WTC11 (cell line): ENCODE data around the gene SCML1. TPM values are rescaled to one million over a fixed set of nuclear protein-coding genes. Genes with fewer than 3 reads are reported as not detected.

Experiments used
- ATAC-seq: fragments of 200-7000 bp; cut with Tn5 transposase; 2 replicates; pipeline ENCODE4 v1.10.0; 2021; ENCODE audit warnings: mild to moderate bottlenecking, moderate library complexity
- CTCF ChIA-PET: fragments of 300-600 bp; sonication (Branson Sonifier 250); formaldehyde crosslinking; loops from one replicate; lab custom pipeline; 2021; ENCODE audit warnings: antibody characterized with exemption; lab: Charles Lee
- POLR2A ChIA-PET: fragments of 350-600 bp; sonication (Branson Sonifier 250); formaldehyde crosslinking; loops from one replicate; lab custom pipeline; 2021; ENCODE audit warnings: antibody characterized with exemption; lab: Charles Lee
- DNase-seq: peaks from one replicate; pipeline ENCODE4 v3.0.0; 2021; ENCODE audit warnings: low spot score
- H3K27ac Mint-ChIP-seq: 2 replicates; pipeline ENCODE4 v1.8.0; 2021; ENCODE audit warnings: mixed read lengths
- H3K27me3 Mint-ChIP-seq: 2 replicates; pipeline ENCODE4 v1.8.0; 2021; ENCODE audit warnings: low read depth, mild to moderate bottlenecking, moderate library complexity, mixed read lengths
- H3K36me3 Mint-ChIP-seq: 2 replicates; pipeline ENCODE4 v1.8.0; 2021; ENCODE audit warnings: mixed read lengths
- H3K4me1 Mint-ChIP-seq: 2 replicates; pipeline ENCODE4 v1.8.0; 2022; ENCODE audit warnings: mixed read lengths
- H3K4me3 Mint-ChIP-seq: 2 replicates; pipeline ENCODE4 v1.8.0; 2021; ENCODE audit warnings: mild to moderate bottlenecking, moderate library complexity, mixed read lengths
- H3K9me3 Mint-ChIP-seq: 2 replicates; pipeline ENCODE4 v1.8.0; 2021; ENCODE audit warnings: mixed read lengths
- ESRRA ChIP-seq: sonication (generic); formaldehyde crosslinking; IDR thresholded peaks from 2 replicates; pipeline ENCODE4 v1.8.1; 2022; ENCODE audit warnings: mild to moderate bottlenecking, missing genetic modification reagents, borderline replicate concordance
- JAZF1 ChIP-seq: fragments of 250-450 bp; sonication (Bioruptor Pico); IDR thresholded peaks from 2 replicates; pipeline ENCODE4 v1.9.0; 2021; ENCODE audit warnings: moderate library complexity, mild to moderate bottlenecking, inconsistent platforms
- KAT7 ChIP-seq: sonication (generic); formaldehyde crosslinking; IDR thresholded peaks from 2 replicates; pipeline ENCODE4 v1.8.1; 2023; ENCODE audit warnings: missing genetic modification reagents, mild to moderate bottlenecking, borderline replicate concordance
- NFE2L1 ChIP-seq: sonication (generic); formaldehyde crosslinking; IDR thresholded peaks from 2 replicates; pipeline ENCODE4 v1.8.1; 2023; ENCODE audit warnings: missing genetic modification reagents
- NR2C2 ChIP-seq: sonication (generic); formaldehyde crosslinking; IDR thresholded peaks from 2 replicates; pipeline ENCODE4 v1.8.0; 2022; ENCODE audit warnings: mild to moderate bottlenecking, missing genetic modification reagents
- NR3C1 ChIP-seq: sonication (generic); formaldehyde crosslinking; conservative IDR thresholded peaks from 2 replicates; pipeline ENCODE4 v1.8.1; 2023; ENCODE audit warnings: low read depth, mild to moderate bottlenecking, missing genetic modification reagents
- OVOL2 ChIP-seq: fragments of 250-450 bp; sonication (Bioruptor Pico); IDR thresholded peaks from 2 replicates; pipeline ENCODE4 v1.9.0; 2021; ENCODE audit warnings: mild to moderate bottlenecking, borderline replicate concordance
- RORB ChIP-seq: fragments of 250-450 bp; sonication (Bioruptor Pico); IDR thresholded peaks from 2 replicates; pipeline ENCODE4 v1.9.0; 2021; ENCODE audit warnings: mild to moderate bottlenecking
- ZNF219 ChIP-seq: sonication (generic); formaldehyde crosslinking; IDR thresholded peaks from 2 replicates; pipeline ENCODE4 v1.8.0; 2023; ENCODE audit warnings: missing genetic modification reagents, mild to moderate bottlenecking, borderline replicate concordance
- total RNA-seq: library from RNA; stranded (reverse); gene quantifications from 3 replicates; pipeline ENCODE4 v1.2.3, GENCODE V29; 2021
- TF ChIP-seq, protein P1 (sequence below): sonication (generic); formaldehyde crosslinking; IDR thresholded peaks from 2 replicates; pipeline ENCODE4 v1.8.1; 2022; ENCODE audit warnings: mild to moderate bottlenecking, moderate library complexity, missing genetic modification reagents
- TF ChIP-seq, protein P2 (sequence below): fragments of 200-600 bp; IDR thresholded peaks from 2 replicates; pipeline ENCODE4 v1.8.0; 2022; ENCODE audit warnings: antibody characterized with exemption
- TF ChIP-seq, protein P3 (sequence below): sonication (generic); formaldehyde crosslinking; conservative IDR thresholded peaks from 2 replicates; pipeline ENCODE4 v1.8.1; 2023; ENCODE audit warnings: mild to moderate bottlenecking, low read depth, missing genetic modification reagents, moderate library complexity
- TF ChIP-seq, protein P4 (sequence below): fragments of 250-450 bp; sonication (Bioruptor Pico); IDR thresholded peaks from 2 replicates; pipeline ENCODE4 v1.8.0; 2021; ENCODE audit warnings: mild to moderate bottlenecking
- TF ChIP-seq, protein P5 (sequence below): fragments of 250-450 bp; sonication (Bioruptor Pico); IDR thresholded peaks from 2 replicates; pipeline ENCODE4 v1.9.0; 2021; ENCODE audit warnings: mild to moderate bottlenecking, borderline replicate concordance
- TF ChIP-seq, protein P6 (sequence below): sonication (generic); formaldehyde crosslinking; IDR thresholded peaks from 2 replicates; pipeline ENCODE4 v1.8.0; 2022; ENCODE audit warnings: mild to moderate bottlenecking, missing genetic modification reagents

Gene SCML1
- total RNA-seq, 1 experiment from 2014 or later: 2.3 TPM

DNA sequence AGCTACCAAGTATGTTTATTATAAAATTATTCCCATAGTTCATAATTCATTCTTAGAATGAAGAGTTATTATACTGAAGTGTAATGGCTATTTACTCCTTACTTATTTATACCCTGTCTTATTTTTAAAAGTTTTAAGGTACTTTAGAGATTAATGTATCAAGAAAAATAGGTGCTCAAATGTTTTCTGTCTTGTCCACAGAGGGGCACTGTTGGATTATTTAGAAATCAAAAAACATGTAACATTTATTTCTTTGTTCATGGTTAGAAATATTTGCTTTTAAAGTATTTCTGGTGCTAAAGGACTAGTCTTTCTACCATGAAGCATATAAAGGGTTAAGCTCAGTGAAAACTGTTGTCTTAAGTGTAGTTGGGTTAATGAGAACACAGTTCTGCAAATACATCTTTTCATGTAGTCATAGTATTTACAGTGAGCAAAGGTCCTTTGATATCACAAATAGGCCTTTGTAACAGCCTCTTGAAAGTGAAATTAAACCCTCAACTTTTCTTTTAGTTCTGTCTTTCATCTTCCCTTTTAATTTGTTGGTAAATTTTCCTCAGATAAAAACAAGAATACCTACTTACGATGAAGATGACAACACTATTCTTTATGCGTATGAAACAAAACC is 7.7 kb downstream of the SCML1 start:
- CTCF ChIA-PET: no interaction called here
- POLR2A ChIA-PET: no interaction called here
- Mint-ChIP-seq H3K9me3 (no peaks in the 10 kb centered on the region), H3K4me1 (0 out of 2 replicates have a peak, but pooled peaks cover 3% of the 10 kb centered on the region), H3K27me3 (peaks cover 7% of the 10 kb centered on the region), H3K27ac (no peak overlapping the region), H3K36me3 (no peaks in the 10 kb centered on the region), H3K4me3 (no peak overlapping the region)
- no peak for DNase-seq
- ATAC-seq: no peak
- TF ChIP-seq, protein P1, sequence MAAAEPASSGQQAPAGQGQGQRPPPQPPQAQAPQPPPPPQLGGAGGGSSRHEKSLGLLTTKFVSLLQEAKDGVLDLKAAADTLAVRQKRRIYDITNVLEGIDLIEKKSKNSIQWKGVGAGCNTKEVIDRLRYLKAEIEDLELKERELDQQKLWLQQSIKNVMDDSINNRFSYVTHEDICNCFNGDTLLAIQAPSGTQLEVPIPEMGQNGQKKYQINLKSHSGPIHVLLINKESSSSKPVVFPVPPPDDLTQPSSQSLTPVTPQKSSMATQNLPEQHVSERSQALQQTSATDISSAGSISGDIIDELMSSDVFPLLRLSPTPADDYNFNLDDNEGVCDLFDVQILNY (CRISPR knock-in tag): no peak
- TF ChIP-seq JAZF1 (CRISPR knock-in tag): no peak
- TF ChIP-seq OVOL2 (CRISPR knock-in tag): no peak
- TF ChIP-seq, protein P2, sequence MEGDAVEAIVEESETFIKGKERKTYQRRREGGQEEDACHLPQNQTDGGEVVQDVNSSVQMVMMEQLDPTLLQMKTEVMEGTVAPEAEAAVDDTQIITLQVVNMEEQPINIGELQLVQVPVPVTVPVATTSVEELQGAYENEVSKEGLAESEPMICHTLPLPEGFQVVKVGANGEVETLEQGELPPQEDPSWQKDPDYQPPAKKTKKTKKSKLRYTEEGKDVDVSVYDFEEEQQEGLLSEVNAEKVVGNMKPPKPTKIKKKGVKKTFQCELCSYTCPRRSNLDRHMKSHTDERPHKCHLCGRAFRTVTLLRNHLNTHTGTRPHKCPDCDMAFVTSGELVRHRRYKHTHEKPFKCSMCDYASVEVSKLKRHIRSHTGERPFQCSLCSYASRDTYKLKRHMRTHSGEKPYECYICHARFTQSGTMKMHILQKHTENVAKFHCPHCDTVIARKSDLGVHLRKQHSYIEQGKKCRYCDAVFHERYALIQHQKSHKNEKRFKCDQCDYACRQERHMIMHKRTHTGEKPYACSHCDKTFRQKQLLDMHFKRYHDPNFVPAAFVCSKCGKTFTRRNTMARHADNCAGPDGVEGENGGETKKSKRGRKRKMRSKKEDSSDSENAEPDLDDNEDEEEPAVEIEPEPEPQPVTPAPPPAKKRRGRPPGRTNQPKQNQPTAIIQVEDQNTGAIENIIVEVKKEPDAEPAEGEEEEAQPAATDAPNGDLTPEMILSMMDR: no peak
- TF ChIP-seq ZNF219 (CRISPR knock-in tag): no peak
- TF ChIP-seq, protein P3, sequence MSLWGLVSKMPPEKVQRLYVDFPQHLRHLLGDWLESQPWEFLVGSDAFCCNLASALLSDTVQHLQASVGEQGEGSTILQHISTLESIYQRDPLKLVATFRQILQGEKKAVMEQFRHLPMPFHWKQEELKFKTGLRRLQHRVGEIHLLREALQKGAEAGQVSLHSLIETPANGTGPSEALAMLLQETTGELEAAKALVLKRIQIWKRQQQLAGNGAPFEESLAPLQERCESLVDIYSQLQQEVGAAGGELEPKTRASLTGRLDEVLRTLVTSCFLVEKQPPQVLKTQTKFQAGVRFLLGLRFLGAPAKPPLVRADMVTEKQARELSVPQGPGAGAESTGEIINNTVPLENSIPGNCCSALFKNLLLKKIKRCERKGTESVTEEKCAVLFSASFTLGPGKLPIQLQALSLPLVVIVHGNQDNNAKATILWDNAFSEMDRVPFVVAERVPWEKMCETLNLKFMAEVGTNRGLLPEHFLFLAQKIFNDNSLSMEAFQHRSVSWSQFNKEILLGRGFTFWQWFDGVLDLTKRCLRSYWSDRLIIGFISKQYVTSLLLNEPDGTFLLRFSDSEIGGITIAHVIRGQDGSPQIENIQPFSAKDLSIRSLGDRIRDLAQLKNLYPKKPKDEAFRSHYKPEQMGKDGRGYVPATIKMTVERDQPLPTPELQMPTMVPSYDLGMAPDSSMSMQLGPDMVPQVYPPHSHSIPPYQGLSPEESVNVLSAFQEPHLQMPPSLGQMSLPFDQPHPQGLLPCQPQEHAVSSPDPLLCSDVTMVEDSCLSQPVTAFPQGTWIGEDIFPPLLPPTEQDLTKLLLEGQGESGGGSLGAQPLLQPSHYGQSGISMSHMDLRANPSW (CRISPR knock-in tag): no peak
- TF ChIP-seq, protein P4, sequence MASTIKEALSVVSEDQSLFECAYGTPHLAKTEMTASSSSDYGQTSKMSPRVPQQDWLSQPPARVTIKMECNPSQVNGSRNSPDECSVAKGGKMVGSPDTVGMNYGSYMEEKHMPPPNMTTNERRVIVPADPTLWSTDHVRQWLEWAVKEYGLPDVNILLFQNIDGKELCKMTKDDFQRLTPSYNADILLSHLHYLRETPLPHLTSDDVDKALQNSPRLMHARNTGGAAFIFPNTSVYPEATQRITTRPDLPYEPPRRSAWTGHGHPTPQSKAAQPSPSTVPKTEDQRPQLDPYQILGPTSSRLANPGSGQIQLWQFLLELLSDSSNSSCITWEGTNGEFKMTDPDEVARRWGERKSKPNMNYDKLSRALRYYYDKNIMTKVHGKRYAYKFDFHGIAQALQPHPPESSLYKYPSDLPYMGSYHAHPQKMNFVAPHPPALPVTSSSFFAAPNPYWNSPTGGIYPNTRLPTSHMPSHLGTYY: no peak
- TF ChIP-seq NR3C1 (CRISPR knock-in tag): no peak
- TF ChIP-seq, protein P5, sequence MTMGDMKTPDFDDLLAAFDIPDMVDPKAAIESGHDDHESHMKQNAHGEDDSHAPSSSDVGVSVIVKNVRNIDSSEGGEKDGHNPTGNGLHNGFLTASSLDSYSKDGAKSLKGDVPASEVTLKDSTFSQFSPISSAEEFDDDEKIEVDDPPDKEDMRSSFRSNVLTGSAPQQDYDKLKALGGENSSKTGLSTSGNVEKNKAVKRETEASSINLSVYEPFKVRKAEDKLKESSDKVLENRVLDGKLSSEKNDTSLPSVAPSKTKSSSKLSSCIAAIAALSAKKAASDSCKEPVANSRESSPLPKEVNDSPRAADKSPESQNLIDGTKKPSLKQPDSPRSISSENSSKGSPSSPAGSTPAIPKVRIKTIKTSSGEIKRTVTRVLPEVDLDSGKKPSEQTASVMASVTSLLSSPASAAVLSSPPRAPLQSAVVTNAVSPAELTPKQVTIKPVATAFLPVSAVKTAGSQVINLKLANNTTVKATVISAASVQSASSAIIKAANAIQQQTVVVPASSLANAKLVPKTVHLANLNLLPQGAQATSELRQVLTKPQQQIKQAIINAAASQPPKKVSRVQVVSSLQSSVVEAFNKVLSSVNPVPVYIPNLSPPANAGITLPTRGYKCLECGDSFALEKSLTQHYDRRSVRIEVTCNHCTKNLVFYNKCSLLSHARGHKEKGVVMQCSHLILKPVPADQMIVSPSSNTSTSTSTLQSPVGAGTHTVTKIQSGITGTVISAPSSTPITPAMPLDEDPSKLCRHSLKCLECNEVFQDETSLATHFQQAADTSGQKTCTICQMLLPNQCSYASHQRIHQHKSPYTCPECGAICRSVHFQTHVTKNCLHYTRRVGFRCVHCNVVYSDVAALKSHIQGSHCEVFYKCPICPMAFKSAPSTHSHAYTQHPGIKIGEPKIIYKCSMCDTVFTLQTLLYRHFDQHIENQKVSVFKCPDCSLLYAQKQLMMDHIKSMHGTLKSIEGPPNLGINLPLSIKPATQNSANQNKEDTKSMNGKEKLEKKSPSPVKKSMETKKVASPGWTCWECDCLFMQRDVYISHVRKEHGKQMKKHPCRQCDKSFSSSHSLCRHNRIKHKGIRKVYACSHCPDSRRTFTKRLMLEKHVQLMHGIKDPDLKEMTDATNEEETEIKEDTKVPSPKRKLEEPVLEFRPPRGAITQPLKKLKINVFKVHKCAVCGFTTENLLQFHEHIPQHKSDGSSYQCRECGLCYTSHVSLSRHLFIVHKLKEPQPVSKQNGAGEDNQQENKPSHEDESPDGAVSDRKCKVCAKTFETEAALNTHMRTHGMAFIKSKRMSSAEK: no peak
- TF ChIP-seq ESRRA (CRISPR knock-in tag): no peak
- no peak for TF ChIP-seq RORB (CRISPR knock-in tag)
- no peak for TF ChIP-seq KAT7 (CRISPR knock-in tag)
- no peak for TF ChIP-seq NFE2L1 (CRISPR knock-in tag)
- no peak for TF ChIP-seq NR2C2 (CRISPR knock-in tag)
- TF ChIP-seq, protein P6, sequence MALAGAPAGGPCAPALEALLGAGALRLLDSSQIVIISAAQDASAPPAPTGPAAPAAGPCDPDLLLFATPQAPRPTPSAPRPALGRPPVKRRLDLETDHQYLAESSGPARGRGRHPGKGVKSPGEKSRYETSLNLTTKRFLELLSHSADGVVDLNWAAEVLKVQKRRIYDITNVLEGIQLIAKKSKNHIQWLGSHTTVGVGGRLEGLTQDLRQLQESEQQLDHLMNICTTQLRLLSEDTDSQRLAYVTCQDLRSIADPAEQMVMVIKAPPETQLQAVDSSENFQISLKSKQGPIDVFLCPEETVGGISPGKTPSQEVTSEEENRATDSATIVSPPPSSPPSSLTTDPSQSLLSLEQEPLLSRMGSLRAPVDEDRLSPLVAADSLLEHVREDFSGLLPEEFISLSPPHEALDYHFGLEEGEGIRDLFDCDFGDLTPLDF (CRISPR knock-in tag): no peak
